Stomach (tissue), 9 donors: ENCODE data around the gene SIRPA. TPM values are rescaled to one million over a fixed set of nuclear protein-coding genes. Genes with fewer than 3 reads are reported as not detected.

Experiments used
- DNase-seq, 2 donors: peaks; one replicate each; pipeline versions ENCODE4 v3.0.0 to v3.0.0-alpha.2; 2013 to 2019
- H3K27ac ChIP-seq, 5 donors: fragments of 200-600 bp in 4 of 5; sonication (generic) in 4 of 5; one replicate each; pipeline ENCODE4 v1.5.1; 2013 to 2019; ENCODE audit warnings: mild to moderate bottlenecking in 1 of 5, moderate library complexity in 1 of 5
- H3K27me3 ChIP-seq, 3 donors: fragments of 200-600 bp; sonication (generic); one replicate each; pipeline ENCODE4 v1.5.1; 2017 to 2019; ENCODE audit warnings: mixed run types in 1 of 3
- H3K36me3 ChIP-seq, 4 donors: fragments of 200-600 bp; sonication (generic); 1 replicate in 3 of 4; 2 replicates in 1 of 4; pipeline ENCODE4 v1.5.1; 2016 to 2019
- H3K4me1 ChIP-seq, 4 donors: fragments of 200-600 bp; sonication (generic); one replicate each; pipeline ENCODE4 v1.5.1; 2016 to 2019
- H3K4me3 ChIP-seq, 4 donors: fragments of 200-600 bp; sonication (generic) in 3 of 4; one replicate each; pipeline ENCODE4 v1.5.1; 2016 to 2019; ENCODE audit warnings: mild to moderate bottlenecking in 1 of 4
- H3K9me3 ChIP-seq, 4 donors: fragments of 200-600 bp; sonication (generic); one replicate each; pipeline ENCODE4 v1.5.1; 2016 to 2019
- CTCF ChIP-seq, 7 experiments: fragments of 450-650 bp in 4 of 7; fragments of 200-600 bp in 3 of 7; sonication (generic) in 3 of 7; IDR thresholded peaks; one replicate each; pipeline ENCODE4 v1.5.1; 2016 to 2019; ENCODE audit warnings: antibody characterized with exemption in 7 of 7, control low read depth in 2 of 7, mild to moderate bottlenecking in 1 of 7
- EP300 ChIP-seq: sonication (generic); formaldehyde crosslinking; IDR thresholded peaks from one replicate; pipeline ENCODE4 v1.6.1; 2017; ENCODE audit warnings: antibody characterized with exemption
- POLR2A ChIP-seq, 4 donors: fragments of 450-650 bp; IDR thresholded peaks; one replicate each; pipeline ENCODE4 v1.6.1; 2016; ENCODE audit warnings: antibody characterized with exemption in 4 of 4, control low read depth in 2 of 4, mild to moderate bottlenecking in 1 of 4, moderate library complexity in 1 of 4
- POLR2AphosphoS5 ChIP-seq, 3 donors: sonication (generic); formaldehyde crosslinking; IDR thresholded peaks; one replicate each; pipeline ENCODE4 v1.6.1; 2016; ENCODE audit warnings: antibody characterized with exemption in 3 of 3
- WGBS, 5 donors: extraction: QIAGEN DNeasy Blood & Tissue Kit in 3 of 5; methylation state at CpG; one replicate each; pipeline versions ENCODE4 v1.1.5 to v1.1.7; 2013 to 2018; 5-methylcytosine and 5-hydroxymethylcytosine counted together
- intact Hi-C: fragments of 100-400 bp; cut with DNase I; formaldehyde crosslinking; loops from one replicate; pipeline ENCODE4 v1.15.1; 2023; ENCODE audit warnings: low total_unique reads
- polyA plus RNA-seq, 3 donors: library from polyadenylated mRNA; stranded (reverse); fragments of 200-250 nt; gene quantifications; one replicate each; pipeline ENCODE4 v1.2.3, GENCODE V29; 2013
- total RNA-seq, 5 donors: library from RNA; depleted of rRNA; stranded (reverse); fragments of >200 nt; gene quantifications; one replicate each; pipeline versions ENCODE4 v1.1.0 to v1.2.3, GENCODE V29; 2014 to 2016
- donor health status: healthy with polysubstance abuse.
- donor health status: Bipolar disorder and iron deficiency.
- donor health status: healthy.

Gene SIRPA
- total and polyA plus RNA-seq, 8 donors: 0.29 to 35.5 (median 7.8) TPM

GRCh38 chr20:1876975-1877608 is 18.1 kb upstream of the SIRPA start:
- Histone ChIP-seq H3K27me3 (peaks cover 0 to 28% (median 0%) of the 10 kb centered on the region in 3 donors), H3K27ac (no peak overlapping the region), H3K9me3 (no peaks in the 10 kb centered on the region), H3K4me1 (peaks cover 5 to 44% (median 14%) of the 10 kb centered on the region in 4 donors), H3K36me3 (no peaks in the 10 kb centered on the region), H3K4me3 (no peak overlapping the region)
- TF ChIP-seq EP300: no peak
- no peak for TF ChIP-seq POLR2A (IDR thresholded peaks at IDR 0.05)
- no peak for TF ChIP-seq CTCF (IDR thresholded peaks at IDR 0.05)
- TF ChIP-seq POLR2AphosphoS5 (IDR thresholded peaks at IDR 0.05): no peak
- intact Hi-C loops: loop anchor here (10.0 kb wide), 1 partner anchor 82 kb away; no protein-coding TSS in a partner anchor
- WGBS, 5 donors: 69 to 89% (median 76%) methylated on average over 7 to 11 of the region's 11 CpGs
- DNase-seq: peak in 1 of 2 donors; percentile 75

- peaks cover 0 to 29% (median 0%) of the 10 kb centered on the region in 3 donors for H3K27me3 ChIP-seq
- H3K27ac ChIP-seq: no peak overlapping the region
- 80 to 87% (median 85%) methylated on average over 11 to 14 of the region's 14 CpGs for WGBS, 5 donors
- TF ChIP-seq EP300: no peak
- no peak for TF ChIP-seq CTCF (IDR thresholded peaks at IDR 0.05)
- no peak for TF ChIP-seq POLR2AphosphoS5 (IDR thresholded peaks at IDR 0.05)
- TF ChIP-seq POLR2A (IDR thresholded peaks at IDR 0.05): no peak
- peaks cover 5 to 48% (median 14%) of the 10 kb centered on the region in 4 donors for H3K4me1 ChIP-seq
- no peaks in the 10 kb centered on the region for H3K36me3 ChIP-seq
- intact Hi-C loops: loop anchor here (10.0 kb wide), 1 partner anchor 83 kb away; no protein-coding TSS in a partner anchor
- H3K9me3 ChIP-seq: no peaks in the 10 kb centered on the region
- no peak overlapping the region for H3K4me3 ChIP-seq
- no peak for DNase-seq
Measured at GRCh38 chr20:1877609-1878200, 17.5 kb upstream of the SIRPA start.

- H3K4me3 ChIP-seq: no peak overlapping the region
- peaks cover 2 to 56% (median 18%) of the 10 kb centered on the region in 4 donors for H3K4me1 ChIP-seq
- H3K9me3 ChIP-seq: no peaks in the 10 kb centered on the region
- TF ChIP-seq CTCF (IDR thresholded peaks at IDR 0.05): no peak
- TF ChIP-seq EP300: no peak
- no peak for TF ChIP-seq POLR2A (IDR thresholded peaks at IDR 0.05)
- TF ChIP-seq POLR2AphosphoS5 (IDR thresholded peaks at IDR 0.05): no peak
- intact Hi-C loops: loop anchor here (10.0 kb wide), 1 partner anchor 85 kb away; no protein-coding TSS in a partner anchor
- 50 to 63% (median 60%) methylated on average over 9 of the region's 9 CpGs for WGBS, 5 donors
- no peak for DNase-seq
- no peaks in the 10 kb centered on the region for H3K36me3 ChIP-seq
- H3K27me3 ChIP-seq: peaks cover 0 to 30% (median 0%) of the 10 kb centered on the region in 3 donors
- no peak overlapping the region for H3K27ac ChIP-seq
Measured at GRCh38 chr20:1879369-1879768, 15.8 kb upstream of the SIRPA start.

GRCh38 chr20:1879934-1880333 is 15.3 kb upstream of the SIRPA start:
- peaks cover 0 to 50% (median 15%) of the 10 kb centered on the region in 4 donors for H3K4me1 ChIP-seq
- H3K27me3 ChIP-seq: peaks cover 0 to 34% (median 0%) of the 10 kb centered on the region in 3 donors
- intact Hi-C loops: loop anchor here (10.0 kb wide), 1 partner anchor 85 kb away; no protein-coding TSS in a partner anchor
- no peaks in the 10 kb centered on the region for H3K36me3 ChIP-seq
- no peak overlapping the region for H3K27ac ChIP-seq
- H3K9me3 ChIP-seq: no peaks in the 10 kb centered on the region
- H3K4me3 ChIP-seq: no peak overlapping the region
- TF ChIP-seq CTCF (IDR thresholded peaks at IDR 0.05) (no peak), EP300 (no peak), POLR2AphosphoS5 (IDR thresholded peaks at IDR 0.05) (no peak), POLR2A (IDR thresholded peaks at IDR 0.05) (no peak)
- WGBS, 5 donors: 40 to 63% (median 52%) methylated on average over 4 of the region's 4 CpGs
- no peak for DNase-seq
